Measurements from ENCODE around the gene IFI27. TPM values are rescaled to one million over a fixed set of nuclear protein-coding genes. Genes with fewer than 3 reads are reported as not detected.

IFI27 gene
- total RNA-seq, 1 experiment from 2014 or later, result 4.3 TPM

DNA sequence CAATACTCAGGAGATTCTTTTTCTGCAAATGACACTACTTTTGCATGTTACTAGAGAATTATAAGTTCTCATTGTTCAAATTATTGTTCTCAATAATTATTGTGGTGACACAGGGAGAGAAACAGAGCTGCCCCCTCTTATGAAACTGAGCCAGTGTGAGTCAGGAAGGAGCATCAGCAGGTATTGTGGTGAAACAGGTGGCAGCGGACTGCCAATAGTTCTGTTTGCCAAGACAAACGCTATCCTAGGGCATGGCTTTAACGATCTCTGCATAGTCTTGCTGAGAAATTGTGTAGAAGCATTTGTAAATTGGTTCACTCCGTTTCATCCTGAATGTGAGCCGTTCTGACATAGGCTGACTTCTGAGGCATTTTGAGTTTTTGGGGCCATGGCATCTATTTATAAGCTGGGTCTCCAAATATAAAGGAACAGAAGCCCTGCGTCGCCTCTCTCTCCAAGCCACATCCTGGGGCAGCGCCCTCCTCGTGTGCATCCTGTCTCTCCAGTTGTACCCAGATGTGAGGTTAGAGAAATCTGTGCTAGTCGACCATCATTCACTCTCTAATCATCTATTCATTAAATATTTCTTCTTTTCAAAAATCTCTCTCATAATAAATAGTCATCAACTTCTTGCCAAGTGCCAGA is 47.8 kb downstream of the IFI27 start:
- Histone ChIP-seq H3K36me3 (ENCODE audit: low read depth, low read length) (no peaks in the 10 kb centered on the region), H3K9me3 (ENCODE audit: low read length) (no peaks in the 10 kb centered on the region), H3K27ac (ENCODE audit: low read length) (no peak overlapping the region), H3K4me1 (ENCODE audit: insufficient read depth, low read length) (no peaks in the 10 kb centered on the region), H3K4me2 (ENCODE audit: low read length) (no peak overlapping the region), H3K9me2 (replicated peaks; ENCODE audit: low read length) (no peaks in the 10 kb centered on the region), H3K4me3 (ENCODE audit: low read length) (no peak overlapping the region), H4K20me1 (ENCODE audit: low read length) (no peaks in the 10 kb centered on the region), H3K9ac (ENCODE audit: low read length) (no peak overlapping the region), H2AFZ (ENCODE audit: low read length) (no peak overlapping the region), H3F3A (ENCODE audit: low read length, unreplicated experiment) (no peaks in the 10 kb centered on the region), H3K79me2 (ENCODE audit: low read length) (no peaks in the 10 kb centered on the region), H3K27me3 (ENCODE audit: low read length) (peaks cover 17% of the 10 kb centered on the region)
- DNase-seq (no peak), ATAC-seq (no peak)
- CTCF ChIA-PET, result no interaction called here
- TF ChIP-seq, protein P1, sequence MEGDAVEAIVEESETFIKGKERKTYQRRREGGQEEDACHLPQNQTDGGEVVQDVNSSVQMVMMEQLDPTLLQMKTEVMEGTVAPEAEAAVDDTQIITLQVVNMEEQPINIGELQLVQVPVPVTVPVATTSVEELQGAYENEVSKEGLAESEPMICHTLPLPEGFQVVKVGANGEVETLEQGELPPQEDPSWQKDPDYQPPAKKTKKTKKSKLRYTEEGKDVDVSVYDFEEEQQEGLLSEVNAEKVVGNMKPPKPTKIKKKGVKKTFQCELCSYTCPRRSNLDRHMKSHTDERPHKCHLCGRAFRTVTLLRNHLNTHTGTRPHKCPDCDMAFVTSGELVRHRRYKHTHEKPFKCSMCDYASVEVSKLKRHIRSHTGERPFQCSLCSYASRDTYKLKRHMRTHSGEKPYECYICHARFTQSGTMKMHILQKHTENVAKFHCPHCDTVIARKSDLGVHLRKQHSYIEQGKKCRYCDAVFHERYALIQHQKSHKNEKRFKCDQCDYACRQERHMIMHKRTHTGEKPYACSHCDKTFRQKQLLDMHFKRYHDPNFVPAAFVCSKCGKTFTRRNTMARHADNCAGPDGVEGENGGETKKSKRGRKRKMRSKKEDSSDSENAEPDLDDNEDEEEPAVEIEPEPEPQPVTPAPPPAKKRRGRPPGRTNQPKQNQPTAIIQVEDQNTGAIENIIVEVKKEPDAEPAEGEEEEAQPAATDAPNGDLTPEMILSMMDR (conservative IDR thresholded peaks at IDR 0.05; ENCODE audit: low read depth, low read length), result no peak
- TF ChIP-seq EZH2 (IDR thresholded peaks at IDR 0.05; ENCODE audit: low read length, unreplicated experiment), result no peak
- no peak for TF ChIP-seq EZH2phosphoT487 (IDR thresholded peaks at IDR 0.05; ENCODE audit: borderline replicate concordance, low read length)
- BruUV-seq (replicated peaks), result no TSS peak
- POLR2A ChIA-PET (ENCODE audit: unreplicated experiment), result no interaction called here
- intact Hi-C loops (cut with micrococcal nuclease), result no loop called here

DNA sequence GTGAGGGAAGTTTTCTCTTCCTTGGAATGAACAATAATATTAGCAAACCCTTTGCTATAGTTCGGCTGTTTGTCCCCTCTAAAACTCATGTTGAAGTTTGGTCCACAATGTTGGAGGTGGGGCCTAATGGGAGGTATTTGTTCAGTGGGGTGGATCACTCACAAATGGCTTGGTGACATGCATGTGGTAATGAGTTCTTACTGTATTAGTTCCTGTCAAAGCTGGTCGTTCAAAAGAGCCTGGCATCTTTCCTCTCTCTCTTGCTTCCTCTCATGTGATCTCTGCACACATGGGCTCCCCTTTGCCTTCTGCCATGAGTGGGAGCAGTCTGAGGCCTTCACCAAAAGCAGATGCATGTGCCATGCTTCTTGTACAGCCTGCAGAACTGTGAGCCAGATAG is 50.5 kb downstream of the IFI27 start:
- CTCF ChIA-PET, result no interaction called here
- POLR2A ChIA-PET (ENCODE audit: unreplicated experiment), result interaction anchor here (0.5 kb wide), 1 partner anchor 13 kb away, joined by 3 read pairs; no protein-coding TSS in a partner anchor
- H3F3A ChIP-seq (ENCODE audit: low read length, unreplicated experiment), result no peaks in the 10 kb centered on the region
- no peak overlapping the region for H3K27ac ChIP-seq (ENCODE audit: low read length)
- intact Hi-C loops (cut with micrococcal nuclease), result no loop called here
- peaks cover 34% of the 10 kb centered on the region for H3K27me3 ChIP-seq (ENCODE audit: low read length)
- no peaks in the 10 kb centered on the region for H3K79me2 ChIP-seq (ENCODE audit: low read length)
- no peaks in the 10 kb centered on the region for H3K4me1 ChIP-seq (ENCODE audit: insufficient read depth, low read length)
- no TSS peak for BruUV-seq (replicated peaks)
- H4K20me1 ChIP-seq (ENCODE audit: low read length), result no peaks in the 10 kb centered on the region
- no peak overlapping the region for H2AFZ ChIP-seq (ENCODE audit: low read length)
- no peak overlapping the region for H3K4me3 ChIP-seq (ENCODE audit: low read length)
- H3K9ac ChIP-seq (ENCODE audit: low read length), result no peak overlapping the region
- no peak for DNase-seq
- no peaks in the 10 kb centered on the region for H3K9me3 ChIP-seq (ENCODE audit: low read length)
- no peaks in the 10 kb centered on the region for H3K9me2 ChIP-seq (replicated peaks; ENCODE audit: low read length)
- TF ChIP-seq, protein P1 (conservative IDR thresholded peaks at IDR 0.05; ENCODE audit: low read depth, low read length), result no peak
- TF ChIP-seq EZH2 (IDR thresholded peaks at IDR 0.05; ENCODE audit: low read length, unreplicated experiment), result no peak
- TF ChIP-seq EZH2phosphoT487 (IDR thresholded peaks at IDR 0.05; ENCODE audit: borderline replicate concordance, low read length), result no peak
- H3K4me2 ChIP-seq (ENCODE audit: low read length), result no peak overlapping the region
- no peak for ATAC-seq
- H3K36me3 ChIP-seq (ENCODE audit: low read depth, low read length), result no peaks in the 10 kb centered on the region

DNA sequence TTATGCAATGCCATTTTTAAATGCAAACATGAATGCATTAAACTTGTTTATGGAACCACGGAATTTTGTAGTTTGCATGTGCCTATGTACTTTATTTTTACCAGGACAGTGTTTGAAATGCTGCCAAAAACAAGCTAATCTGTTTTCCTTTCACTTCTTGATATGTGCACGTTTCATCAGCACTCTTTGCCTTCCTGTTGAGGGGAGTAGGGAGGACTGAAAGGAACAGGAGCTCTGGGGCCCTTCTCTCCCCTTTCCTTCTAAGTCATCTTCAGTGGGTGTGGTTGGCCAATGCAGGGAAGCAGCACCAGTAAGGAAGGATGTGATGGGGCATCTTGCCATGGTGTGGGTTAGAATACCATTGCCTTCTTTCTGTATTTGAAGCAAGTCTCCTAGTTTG is 51.4 kb downstream of the IFI27 start:
- no peak overlapping the region for H2AFZ ChIP-seq (ENCODE audit: low read length)
- ChIA-PET CTCF (no interaction called here), POLR2A (ENCODE audit: unreplicated experiment) (no interaction called here)
- no peak overlapping the region for H3K27ac ChIP-seq (ENCODE audit: low read length)
- no peaks in the 10 kb centered on the region for H3K36me3 ChIP-seq (ENCODE audit: low read depth, low read length)
- ATAC-seq (no peak), DNase-seq (no peak)
- peaks cover 36% of the 10 kb centered on the region for H3K27me3 ChIP-seq (ENCODE audit: low read length)
- H4K20me1 ChIP-seq (ENCODE audit: low read length), result no peaks in the 10 kb centered on the region
- H3K4me2 ChIP-seq (ENCODE audit: low read length), result no peak overlapping the region
- H3K79me2 ChIP-seq (ENCODE audit: low read length), result no peaks in the 10 kb centered on the region
- H3K9ac ChIP-seq (ENCODE audit: low read length), result no peak overlapping the region
- intact Hi-C loops (cut with micrococcal nuclease), result no loop called here
- no peaks in the 10 kb centered on the region for H3K9me2 ChIP-seq (replicated peaks; ENCODE audit: low read length)
- no peaks in the 10 kb centered on the region for H3K9me3 ChIP-seq (ENCODE audit: low read length)
- no peaks in the 10 kb centered on the region for H3K4me1 ChIP-seq (ENCODE audit: insufficient read depth, low read length)
- no peaks in the 10 kb centered on the region for H3F3A ChIP-seq (ENCODE audit: low read length, unreplicated experiment)
- BruUV-seq (replicated peaks), result no TSS peak
- no peak overlapping the region for H3K4me3 ChIP-seq (ENCODE audit: low read length)
- TF ChIP-seq EZH2 (IDR thresholded peaks at IDR 0.05; ENCODE audit: low read length, unreplicated experiment) (no peak), EZH2phosphoT487 (IDR thresholded peaks at IDR 0.05; ENCODE audit: borderline replicate concordance, low read length) (no peak)
- TF ChIP-seq, protein P1 (conservative IDR thresholded peaks at IDR 0.05; ENCODE audit: low read depth, low read length), result no peak

Data from PC-3 (cell line).